SH-SY5Y (cell line): ENCODE measurements around the gene MACROD2.

Source experiments
- GATA2 ChIP-seq: IDR thresholded peaks from 2 replicates; pipeline ENCODE4 v1.6.1; 2011; ENCODE audit warnings: mild to moderate bottlenecking, low read depth, low read length
- GATA3 ChIP-seq: IDR thresholded peaks from 2 replicates; pipeline ENCODE4 v1.6.1; 2011; ENCODE audit warnings: low read depth, mild to moderate bottlenecking, low read length, moderate library complexity

DNA sequence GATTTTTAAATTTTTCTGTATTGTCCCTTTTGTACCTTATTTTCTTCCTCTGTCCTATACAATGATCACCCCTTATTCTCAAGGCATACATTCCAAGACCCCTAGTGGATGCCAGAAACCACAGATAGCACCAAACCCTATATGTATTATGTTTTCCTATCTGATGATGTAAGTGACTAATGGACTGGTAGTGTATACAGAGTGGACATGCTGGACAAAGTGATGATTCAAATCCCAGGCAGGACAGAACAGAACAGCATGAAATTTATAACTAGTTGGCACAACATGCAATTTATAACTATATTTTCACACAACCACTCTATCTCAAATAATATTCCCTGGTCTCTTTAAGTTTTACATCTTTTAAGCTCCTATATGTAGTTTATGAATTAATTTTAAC is 547.7 kb downstream of the MACROD2 start:
- TF ChIP-seq GATA3: no peak
- no peak for TF ChIP-seq GATA2
